GM18517 (cell line): ENCODE results near the gene DDX27.

Source experiments
- ATAC-seq: cut with Tn5 transposase; IDR thresholded peaks from one replicate; pipeline ENCODE4 v1.9.1; 2021; ENCODE audit warnings: mild to moderate bottlenecking, moderate library complexity; ENCODE audit not compliant: unreplicated experiment

DDX27 gene

GRCh38 chr20:49247792-49248191, 28.6 kb downstream of the DDX27 start:
- no peak for ATAC-seq

GRCh38 chr20:49248301-49248700, 29.1 kb downstream of the DDX27 start:
- no peak for ATAC-seq

- no peak for ATAC-seq
Observed at GRCh38 chr20:49248879-49249665, 29.9 kb downstream of the DDX27 start.

- no peak for ATAC-seq
Observed at GRCh38 chr20:49252556-49253350, 33.5 kb downstream of the DDX27 start.

- ATAC-seq, result no peak
Observed at GRCh38 chr20:49256261-49256660, 37.0 kb downstream of the DDX27 start.

GRCh38 chr20:49259284-49259683, 40.1 kb downstream of the DDX27 start:
- ATAC-seq, result no peak

GRCh38 chr20:49259799-49260198, 40.6 kb downstream of the DDX27 start:
- ATAC-seq, result no peak

GRCh38 chr20:49260218-49260617, 41.0 kb downstream of the DDX27 start:
- ATAC-seq, result no peak

GRCh38 chr20:49261173-49261572, 42.0 kb downstream of the DDX27 start:
- ATAC-seq, result no peak

GRCh38 chr20:49262444-49262843, 43.2 kb downstream of the DDX27 start:
- ATAC-seq, result no peak

- no peak for ATAC-seq
Observed at GRCh38 chr20:49267327-49267726, 48.1 kb downstream of the DDX27 start.

GRCh38 chr20:49268600-49269365, 49.6 kb downstream of the DDX27 start:
- ATAC-seq, result peak; percentile 43

- ATAC-seq, result no peak
Observed at GRCh38 chr20:49270177-49270576, 51.0 kb downstream of the DDX27 start.

- no peak for ATAC-seq
Observed at GRCh38 chr20:49270736-49271135, 51.5 kb downstream of the DDX27 start.

- peak; percentile 54 for ATAC-seq
Observed at GRCh38 chr20:49272654-49273053, 53.4 kb downstream of the DDX27 start.

- no peak for ATAC-seq
Observed at GRCh38 chr20:49273696-49274277, 54.6 kb downstream of the DDX27 start.

GRCh38 chr20:49275216-49275615, 56.0 kb downstream of the DDX27 start:
- no peak for ATAC-seq

- ATAC-seq, result no peak
Observed at GRCh38 chr20:49275636-49276035, 56.4 kb downstream of the DDX27 start.

GRCh38 chr20:49276161-49276960, 57.1 kb downstream of the DDX27 start:
- no peak for ATAC-seq
